ENCODE results near the gene TBC1D16.
A peak's percentile ranks its signal among the peaks of the same experiment; 100 is the strongest.

TBC1D16 gene

GRCh38 chr17:80009391-80010282, 26.0 kb downstream of the TBC1D16 start:
- TF ChIP-seq CTCF (conservative IDR thresholded peaks at IDR 0.05): no peak
- peak overlapping the region; percentile 79 for H3K27ac ChIP-seq

DNA sequence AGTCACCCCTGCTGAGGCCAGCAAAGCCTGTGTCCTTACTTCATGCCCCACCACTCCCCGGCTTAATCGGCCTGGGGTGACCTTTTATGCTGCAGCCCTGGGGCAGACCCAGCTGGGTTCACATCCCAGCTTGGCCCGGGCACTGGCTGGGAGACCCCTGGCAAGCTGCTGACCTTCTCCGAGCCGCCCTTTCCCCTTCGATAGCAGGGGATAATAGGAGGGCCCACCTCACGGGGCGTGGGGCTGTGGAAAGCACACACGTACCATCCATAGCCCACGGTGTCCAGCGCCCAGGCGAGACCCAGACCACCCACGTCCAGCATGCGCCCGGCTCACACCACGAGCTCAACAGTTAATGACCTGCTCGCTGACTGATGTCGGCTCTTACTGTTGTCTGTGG, 26.8 kb downstream of the TBC1D16 start:
- TF ChIP-seq CTCF (conservative IDR thresholded peaks at IDR 0.05): no peak
- H3K27ac ChIP-seq: peak overlapping the region; percentile 79

GRCh38 chr17:80008383-80008840, 27.3 kb downstream of the TBC1D16 start:
- peak overlapping the region; percentile 79 for H3K27ac ChIP-seq
- TF ChIP-seq CTCF (conservative IDR thresholded peaks at IDR 0.05): peak; percentile 98

DNA sequence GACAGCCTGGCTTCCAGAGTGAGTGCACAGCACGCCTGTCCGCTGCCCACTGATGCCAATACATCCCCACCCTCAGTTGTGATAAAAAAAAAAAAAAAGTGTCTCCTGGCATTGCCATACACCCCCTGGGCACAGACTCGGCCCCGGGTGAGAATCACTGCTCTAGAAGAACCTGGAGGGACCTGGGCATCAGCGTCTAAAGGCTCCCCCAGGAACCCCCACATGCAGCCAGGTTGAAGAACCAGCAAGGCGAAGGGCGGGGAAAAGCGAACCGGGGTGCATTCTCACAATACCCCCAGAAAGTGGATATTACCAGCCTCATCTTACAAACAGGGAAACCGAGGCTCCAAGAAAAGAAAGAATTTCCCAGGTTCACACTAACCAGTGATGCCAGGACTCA, 27.7 kb downstream of the TBC1D16 start:
- H3K27ac ChIP-seq: peak overlapping the region; percentile 79
- TF ChIP-seq CTCF (conservative IDR thresholded peaks at IDR 0.05): no peak

DNA sequence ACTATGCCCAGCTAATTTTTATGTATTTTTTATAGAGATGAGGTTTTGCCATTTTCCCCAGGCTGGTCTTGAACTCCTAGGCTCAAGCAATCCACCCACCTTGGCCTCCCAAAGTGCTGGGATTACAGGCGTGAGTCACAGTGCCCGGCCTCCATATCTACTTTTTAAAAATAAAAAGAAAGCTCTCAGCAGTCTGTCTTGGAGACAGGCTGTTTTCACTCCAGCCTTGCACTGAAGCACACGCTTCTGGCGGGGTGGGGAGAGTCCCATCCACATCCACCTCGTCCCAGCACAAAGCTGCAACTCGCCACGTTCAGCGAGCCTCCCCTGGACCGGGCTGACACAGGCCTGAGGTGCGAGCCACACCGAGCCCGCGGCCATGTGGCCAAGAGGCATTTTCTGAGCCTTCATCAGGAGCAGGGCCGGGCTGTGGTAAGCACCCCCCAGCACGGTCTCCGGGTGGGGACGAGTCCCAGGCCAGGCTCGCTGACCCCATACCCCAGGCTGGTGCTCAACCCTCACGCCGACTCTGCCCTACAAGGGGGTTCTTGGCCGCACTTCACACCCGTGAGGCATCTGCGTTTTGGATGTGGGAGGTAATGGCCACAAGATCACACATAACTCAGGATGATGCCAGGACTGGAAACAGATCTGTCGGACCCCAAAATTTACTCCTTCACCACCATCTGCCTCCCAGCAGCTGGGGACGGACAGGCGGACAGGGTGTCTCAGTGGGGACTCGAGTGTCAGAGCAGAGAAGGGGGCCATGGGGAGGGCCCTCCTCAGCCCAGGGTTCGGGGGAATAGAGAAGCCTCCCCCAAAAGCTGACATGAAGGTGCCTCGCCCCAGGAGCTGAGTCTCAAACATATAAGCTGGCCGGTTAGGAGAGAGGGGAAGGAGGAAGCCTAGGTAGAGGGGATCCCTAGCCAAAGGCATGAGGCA, 28.6 kb downstream of the TBC1D16 start:
- no peak for TF ChIP-seq CTCF (conservative IDR thresholded peaks at IDR 0.05)
- peak overlapping the region; percentile 79; the same call in 1 of the 2 replicates for H3K27ac ChIP-seq

DNA sequence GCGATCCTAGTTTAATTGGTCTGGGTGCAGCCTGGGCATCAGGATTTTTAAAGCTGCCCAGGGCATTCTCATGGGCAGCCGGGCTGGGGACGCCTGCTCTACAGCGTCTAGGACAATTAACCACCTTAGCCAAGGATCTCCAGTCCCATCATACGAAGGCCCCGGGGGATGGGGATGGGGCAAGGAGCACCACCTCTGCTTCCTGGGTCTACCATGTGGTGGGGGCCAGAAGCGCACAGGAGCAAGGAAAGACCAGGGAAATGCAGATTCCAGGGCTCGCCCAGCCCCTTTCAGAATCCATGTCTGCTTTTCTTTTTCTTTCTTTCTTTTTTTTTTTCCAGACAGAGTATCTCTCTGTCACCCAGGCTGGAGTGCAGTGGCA, 29.3 kb downstream of the TBC1D16 start:
- no peak for TF ChIP-seq CTCF (conservative IDR thresholded peaks at IDR 0.05)
- H3K27ac ChIP-seq: peak overlapping the region; percentile 74; the same call in 1 of the 2 replicates
